ENCODE measurements around the gene TM4SF18. TPM values are rescaled to one million over a fixed set of nuclear protein-coding genes. Genes with fewer than 3 reads are reported as not detected.

The TM4SF18 gene
- total RNA-seq, 1 experiment from 2014 or later, result 9.8 TPM

- TF ChIP-seq CTCF (conservative IDR thresholded peaks at IDR 0.05), result no peak
- no peak overlapping the region for H3K23ac ChIP-seq (ENCODE audit: insufficient read length, low read depth, low read length)
Observed at GRCh38 chr3:149316437-149316836, 17.0 kb downstream of the TM4SF18 start.

More at GRCh38 chr3:149316437-149316836, 17.0 kb downstream of the TM4SF18 start:
- no peak overlapping the region for H2AK5ac ChIP-seq (ENCODE audit: insufficient read length, low read length)
- no peak overlapping the region for H2BK5ac ChIP-seq (ENCODE audit: insufficient read length, low read length)
- no peak for DNase-seq
- H3K9me3 ChIP-seq (ENCODE audit: control insufficient read depth, low read depth, low read length), result no peaks in the 10 kb centered on the region
- H2BK120ac ChIP-seq (ENCODE audit: low read depth, low read length, poor library complexity, severe bottlenecking), result no peak overlapping the region
- no CpG with 5 or more reads among the region's 2 CpGs for WGBS (ENCODE audit: extremely low coverage, insufficient read length, low lambda C conversion rate)
- no peak overlapping the region for H3K9ac ChIP-seq (ENCODE audit: extremely low read depth, insufficient read length, low read length)
- Mint-ChIP-seq H3K27ac (no peak overlapping the region), H3K4me1 (peaks cover 5 to 10% of the 10 kb centered on the region in 2 experiments), H3K4me3 (no peak overlapping the region), H3K9me3 (no peaks in the 10 kb centered on the region), H3K36me3 (ENCODE audit: insufficient read depth in 1 of 3, low read depth in 3 of 3) (peaks cover 0 to 4% (median 0%) of the 10 kb centered on the region in 3 experiments; a peak in 1 of 7 replicates), H3K27me3 (ENCODE audit: low read depth) (no peaks in the 10 kb centered on the region)
- no peak overlapping the region for H2BK15ac ChIP-seq (ENCODE audit: low read depth, low read length)
- H3K18ac ChIP-seq (ENCODE audit: insufficient read length, low read depth, low read length), result no peak overlapping the region
- H3K23me2 ChIP-seq (ENCODE audit: insufficient read length, low read depth, low read length, poor library complexity, severe bottlenecking), result no peaks in the 10 kb centered on the region
- peaks cover 4% of the 10 kb centered on the region for H3K4me1 ChIP-seq (ENCODE audit: insufficient read depth, low read length)
- H4K91ac ChIP-seq (ENCODE audit: insufficient read length, low read depth, low read length), result no peak overlapping the region
- H3T11ph ChIP-seq (ENCODE audit: low read length), result no peak overlapping the region
- no peak overlapping the region for H3K14ac ChIP-seq (ENCODE audit: insufficient read depth, low read length)
- no peaks in the 10 kb centered on the region for H4K20me1 ChIP-seq (ENCODE audit: control insufficient read depth, insufficient read depth, insufficient read length)
- no peak overlapping the region for H2BK20ac ChIP-seq (ENCODE audit: low read depth, low read length, poor library complexity, severe bottlenecking)
- no peak overlapping the region for H3K4me2 ChIP-seq (ENCODE audit: insufficient read depth, insufficient read length, low read length)
- no peaks in the 10 kb centered on the region for H3K79me2 ChIP-seq (ENCODE audit: insufficient read depth, low read length)
- no peak overlapping the region for H3K27ac ChIP-seq (ENCODE audit: insufficient read length, low read depth, low read length)
- no peaks in the 10 kb centered on the region for H3K27me3 ChIP-seq (ENCODE audit: insufficient read depth, low read length)
- no peak overlapping the region for H2AFZ ChIP-seq (ENCODE audit: low read length)
- H4K5ac ChIP-seq (ENCODE audit: insufficient read length, low read depth, low read length), result no peak overlapping the region
- H2BK12ac ChIP-seq (ENCODE audit: insufficient read length, low read depth, low read length), result no peak overlapping the region
- H3K56ac ChIP-seq (ENCODE audit: insufficient read length, low read depth, low read length), result no peak overlapping the region
- no peaks in the 10 kb centered on the region for H3K79me1 ChIP-seq (ENCODE audit: insufficient read depth, low read depth, low read length, poor library complexity, severe bottlenecking)
- H3K4ac ChIP-seq (ENCODE audit: low read depth, low read length), result no peak overlapping the region
- H4K8ac ChIP-seq (replicated peaks; ENCODE audit: insufficient read length, low read depth, low read length), result no peak overlapping the region

Data from H9 (cell line).